NB4 (cell line): ENCODE data around the gene ZNF780A.

ENCODE experiments used
- CTCF ChIP-seq: IDR thresholded peaks from one replicate; pipeline ENCODE4 v1.5.1; 2012; ENCODE audit warnings: low read depth, low read length
- MAX ChIP-seq: IDR thresholded peaks from 2 replicates; pipeline ENCODE4 v1.6.1; 2011; ENCODE audit warnings: low read depth, low read length

GRCh38 chr19:40057166-40057565 lies 33.6 kb downstream of the ZNF780A start:
- TF ChIP-seq CTCF = no peak
- TF ChIP-seq MAX = no peak
